Neuronal stem cell (in vitro differentiated cells): ENCODE measurements around the gene ZFP3.
"Not testable (repeated sequence)": the region's sequence is repeated elsewhere in the genome, so short reads cannot be mapped to it uniquely, and the experiment has no call there.

Experiments
- DNase-seq: peaks from one replicate; pipeline ENCODE4 v3.0.0-alpha.2; 2013; ENCODE audit warnings: low spot score
- H2AFZ ChIP-seq: one replicate; pipeline ENCODE4 v1.6.1; 2013; ENCODE audit warnings: mild to moderate bottlenecking, low read length, inconsistent platforms
- H2AK5ac ChIP-seq: 2 replicates; pipeline ENCODE4 v1.6.1; 2013; ENCODE audit warnings: low read depth, mild to moderate bottlenecking, inconsistent platforms, low read length, moderate library complexity, mixed read lengths
- H2BK120ac ChIP-seq: 2 replicates; pipeline ENCODE4 v1.6.1; 2013; ENCODE audit warnings: low read depth, mild to moderate bottlenecking, inconsistent platforms, low read length, moderate library complexity, mixed read lengths
- H2BK12ac ChIP-seq: one replicate; pipeline ENCODE4 v1.6.1; 2013; ENCODE audit warnings: low read length, inconsistent platforms
- H2BK15ac ChIP-seq: 2 replicates; pipeline ENCODE4 v1.6.1; 2013; ENCODE audit warnings: mild to moderate bottlenecking, low read length, inconsistent platforms, mixed read lengths
- H2BK5ac ChIP-seq: one replicate; pipeline ENCODE4 v1.6.1; 2013; ENCODE audit warnings: inconsistent platforms, mild to moderate bottlenecking, low read length, moderate library complexity
- H3K14ac ChIP-seq: one replicate; pipeline ENCODE4 v1.6.1; 2013; ENCODE audit warnings: low read length, inconsistent platforms
- H3K18ac ChIP-seq: 2 replicates; pipeline ENCODE4 v1.6.1; 2013; ENCODE audit warnings: low read length, inconsistent platforms
- H3K23ac ChIP-seq: 2 replicates; pipeline ENCODE4 v1.6.1; 2013; ENCODE audit warnings: low read depth, mild to moderate bottlenecking, mixed read lengths, low read length, inconsistent platforms; ENCODE audit not compliant: poor library complexity
- H3K27ac ChIP-seq: replicated peaks from 3 replicates; pipeline ENCODE4 v1.5.1; 2013; ENCODE audit warnings: low read length, inconsistent platforms
- H3K27me3 ChIP-seq, 3 experiments: 2 replicates each; pipeline ENCODE4 v1.6.1; 2013; ENCODE audit warnings: low read length in 3 of 3, mild to moderate bottlenecking in 2 of 3, inconsistent platforms in 1 of 3, low read depth in 1 of 3, mixed read lengths in 1 of 3, moderate library complexity in 1 of 3; ENCODE audit not compliant: control insufficient read depth in 3 of 3, insufficient read depth in 3 of 3
- H3K36me3 ChIP-seq, 2 donors: replicated peaks in 1 of 2; 2 replicates each; pipeline ENCODE4 v1.6.1; 2013; ENCODE audit warnings: low read length in 2 of 2; ENCODE audit not compliant: control insufficient read depth in 2 of 2, insufficient read depth in 2 of 2
- H3K4ac ChIP-seq: 2 replicates; pipeline ENCODE4 v1.6.1; 2013; ENCODE audit warnings: inconsistent platforms, mild to moderate bottlenecking, low read length, moderate library complexity
- H3K4me1 ChIP-seq, 2 donors: 1 replicate in 1 of 2; 2 replicates in 1 of 2; pipeline ENCODE4 v1.6.1; 2013; ENCODE audit warnings: low read length in 2 of 2, low read depth in 1 of 2; ENCODE audit not compliant: control insufficient read depth in 2 of 2, insufficient read depth in 1 of 2
- H3K4me2 ChIP-seq: one replicate; pipeline ENCODE4 v1.6.1; 2013; ENCODE audit warnings: mild to moderate bottlenecking, low read length, inconsistent platforms; ENCODE audit not compliant: insufficient read depth, poor library complexity, severe bottlenecking
- H3K4me3 ChIP-seq, 2 donors: 2 replicates each; pipeline ENCODE4 v1.5.1; 2013; ENCODE audit warnings: low read length in 2 of 2, mild to moderate bottlenecking in 2 of 2, inconsistent platforms in 1 of 2, moderate library complexity in 1 of 2
- H3K79me1 ChIP-seq: one replicate; pipeline ENCODE4 v1.6.1; 2013; ENCODE audit warnings: low read depth, mild to moderate bottlenecking, inconsistent platforms, low read length, moderate library complexity
- H3K9ac ChIP-seq: one replicate; pipeline ENCODE4 v1.6.1; 2013; ENCODE audit warnings: mild to moderate bottlenecking, low read depth, low read length, inconsistent platforms; ENCODE audit not compliant: poor library complexity
- H3K9me3 ChIP-seq, 2 donors: replicated peaks in 1 of 2; 2 replicates each; pipeline versions ENCODE3 to v1.6.1; 2013; ENCODE audit warnings: low read length in 2 of 2, mild to moderate bottlenecking in 2 of 2, inconsistent platforms in 1 of 2, low read depth in 1 of 2, mixed read lengths in 1 of 2, moderate library complexity in 1 of 2; ENCODE audit not compliant: control insufficient read depth in 2 of 2, insufficient read depth in 1 of 2
- H4K8ac ChIP-seq: one replicate; pipeline ENCODE4 v1.6.1; 2013; ENCODE audit warnings: low read depth, mild to moderate bottlenecking, inconsistent platforms, low read length, moderate library complexity
- H4K91ac ChIP-seq: one replicate; pipeline ENCODE4 v1.6.1; 2013; ENCODE audit warnings: low read length, low read depth, mild to moderate bottlenecking, inconsistent platforms; ENCODE audit not compliant: poor library complexity
- WGBS, 2 donors: extraction: QIAGEN DNeasy Blood & Tissue Kit; methylation state at CpG; one replicate each; pipeline ENCODE4 v1.1.7; 2013; ENCODE audit warnings: missing lambda C conversion rate in 2 of 2, mixed read lengths in 1 of 2; ENCODE audit not compliant: insufficient read length in 2 of 2, insufficient replicate concordance in 1 of 2; ENCODE audit errors: extremely low coverage in 2 of 2; 5-methylcytosine and 5-hydroxymethylcytosine counted together

The ZFP3 gene

DNA sequence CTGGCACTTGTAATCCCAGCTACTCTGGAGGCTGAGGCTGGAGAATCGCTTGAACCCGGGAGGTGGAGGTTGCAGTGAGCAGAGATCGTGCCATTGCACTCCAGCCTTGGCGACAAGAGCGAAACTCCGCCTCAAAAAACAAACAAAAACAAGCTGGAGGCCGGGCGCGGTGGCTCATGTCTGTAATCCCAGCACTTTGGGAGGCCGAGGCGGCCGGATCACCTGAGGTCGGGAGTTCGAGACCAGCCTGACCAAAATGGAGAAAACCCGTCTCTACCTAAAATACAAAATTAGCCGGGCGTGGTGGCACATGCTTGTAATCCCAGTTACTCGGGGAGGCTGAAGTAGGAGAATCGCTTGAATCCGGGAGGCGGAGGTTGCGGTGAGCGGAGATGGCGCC lies 992 bp upstream of the ZFP3 start:
- not testable (repeated sequence) for H3K9ac ChIP-seq, H3K36me3 ChIP-seq, H3K79me1 ChIP-seq, H2BK5ac ChIP-seq, H2AFZ ChIP-seq, H3K4me1 ChIP-seq, H2AK5ac ChIP-seq, H2BK120ac ChIP-seq, H3K4me3 ChIP-seq, H3K14ac ChIP-seq, H3K4ac ChIP-seq, H3K27ac ChIP-seq, H3K23ac ChIP-seq, H4K8ac ChIP-seq, H3K18ac ChIP-seq, H2BK12ac ChIP-seq, H2BK15ac ChIP-seq, H3K4me2 ChIP-seq, DNase-seq, H4K91ac ChIP-seq
- H3K27me3 ChIP-seq = peaks cover 0 to 11% (median 0%) of the 10 kb centered on the region in 3 experiments
- H3K9me3 ChIP-seq = peaks cover 4 to 15% of the 10 kb centered on the region in 2 donors
- no CpG with 5 or more reads among the region's 24 CpGs for WGBS, 2 donors

DNA sequence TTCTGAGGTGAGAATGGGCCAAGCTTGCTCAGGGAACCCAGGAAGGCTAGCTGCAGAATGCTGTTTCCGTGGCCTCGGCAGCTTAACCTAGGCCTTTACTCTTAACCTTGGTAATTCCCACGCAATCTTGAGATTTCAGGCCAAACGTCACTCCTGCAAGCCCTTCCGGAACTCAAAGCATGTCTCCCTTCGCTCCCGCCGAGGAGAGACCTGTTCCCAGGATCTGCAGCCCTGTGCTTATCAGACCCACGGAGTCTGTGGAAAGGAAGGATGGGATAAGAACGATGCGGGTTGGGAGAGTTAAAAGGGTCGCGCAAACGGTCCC lies 524 bp upstream of the ZFP3 start:
- WGBS, 2 donors = 100% methylated on average over 2 of the region's 14 CpGs; no CpG with 5 or more reads in 1 of the 2 donors
- DNase-seq = no peak
- H3K4me1 ChIP-seq = peaks cover 0 to 2% of the 10 kb centered on the region in 2 donors

GRCh38 chr17:5080591-5080990 lies 2.3 kb downstream of the ZFP3 start:
- Histone ChIP-seq H4K91ac (no peak overlapping the region), H3K4me2 (no peak overlapping the region), H3K18ac (no peak overlapping the region), H2BK15ac (no peak overlapping the region), H2AFZ (no peak overlapping the region), H2BK120ac (no peak overlapping the region), H3K9me3 (peaks cover 2 to 17% of the 10 kb centered on the region in 2 donors), H3K9ac (no peak overlapping the region), H2BK12ac (no peak overlapping the region), H3K23ac (no peak overlapping the region), H3K36me3 (no peaks in the 10 kb centered on the region), H3K4me1 (peaks cover 0 to 2% of the 10 kb centered on the region in 2 donors), H2BK5ac (no peak overlapping the region), H3K27ac (no peak overlapping the region), H3K4ac (no peak overlapping the region), H3K14ac (no peak overlapping the region), H3K79me1 (no peaks in the 10 kb centered on the region), H3K27me3 (peaks cover 0 to 11% (median 0%) of the 10 kb centered on the region in 3 experiments), H2AK5ac (no peak overlapping the region), H3K4me3 (no peak overlapping the region), H4K8ac (no peak overlapping the region)
- DNase-seq = no peak
- no CpG with 5 or more reads among the region's 3 CpGs for WGBS, 2 donors

More for the DNA sequence above, 524 bp upstream of the ZFP3 start:
- Histone ChIP-seq H3K9me3 (peaks cover 4 to 16% of the 10 kb centered on the region in 2 donors), H3K27ac (no peak overlapping the region), H3K23ac (no peak overlapping the region), H3K79me1 (no peaks in the 10 kb centered on the region), H2AFZ (no peak overlapping the region), H4K8ac (no peak overlapping the region), H3K36me3 (no peaks in the 10 kb centered on the region), H2AK5ac (no peak overlapping the region), H3K4me3 (no peak overlapping the region), H2BK12ac (no peak overlapping the region), H2BK15ac (peak overlapping the region; percentile 30), H3K4me2 (no peak overlapping the region), H3K27me3 (peaks cover 0 to 11% (median 0%) of the 10 kb centered on the region in 3 experiments), H3K4ac (no peak overlapping the region), H3K9ac (no peak overlapping the region), H2BK5ac (no peak overlapping the region), H2BK120ac (no peak overlapping the region), H3K18ac (peak overlapping the region; percentile 59), H4K91ac (no peak overlapping the region), H3K14ac (no peak overlapping the region)

DNA sequence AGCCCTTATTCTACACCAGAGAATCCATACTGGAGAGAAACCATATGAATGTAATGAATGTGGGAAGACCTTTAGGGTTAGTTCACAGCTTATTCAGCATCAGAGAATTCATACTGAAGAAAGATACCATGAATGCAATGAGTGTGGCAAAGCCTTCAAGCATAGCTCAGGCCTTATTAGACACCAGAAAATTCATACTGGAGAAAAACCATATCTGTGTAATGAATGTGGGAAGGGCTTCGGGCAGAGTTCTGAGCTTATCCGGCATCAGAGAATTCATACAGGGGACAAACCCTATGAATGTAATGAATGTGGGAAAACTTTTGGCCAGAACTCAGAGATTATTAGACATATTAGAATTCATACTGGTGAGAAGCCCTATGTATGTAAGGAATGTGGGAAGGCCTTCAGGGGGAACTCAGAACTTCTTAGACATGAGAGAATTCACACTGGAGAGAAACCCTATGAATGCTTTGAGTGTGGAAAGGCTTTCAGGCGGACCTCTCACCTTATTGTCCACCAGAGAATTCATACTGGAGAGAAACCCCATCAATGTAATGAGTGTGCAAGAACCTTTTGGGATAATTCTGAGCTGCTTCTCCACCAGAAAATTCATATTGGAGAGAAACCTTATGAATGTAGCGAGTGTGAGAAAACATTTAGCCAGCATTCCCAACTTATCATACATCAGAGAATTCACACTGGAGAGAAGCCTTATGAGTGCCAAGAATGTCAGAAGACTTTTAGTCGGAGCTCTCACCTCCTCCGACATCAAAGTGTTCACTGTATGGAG lies 14.1 kb downstream of the ZFP3 start:
- H2BK120ac ChIP-seq = no peak overlapping the region
- no peak overlapping the region for H4K91ac ChIP-seq
- H3K9ac ChIP-seq = no peak overlapping the region
- no peak overlapping the region for H2AFZ ChIP-seq
- no peak overlapping the region for H3K23ac ChIP-seq
- no peaks in the 10 kb centered on the region for H3K4me1 ChIP-seq
- no peak overlapping the region for H2AK5ac ChIP-seq
- H2BK12ac ChIP-seq = no peak overlapping the region
- no peak overlapping the region for H3K14ac ChIP-seq
- H2BK5ac ChIP-seq = no peak overlapping the region
- no peaks in the 10 kb centered on the region for H3K36me3 ChIP-seq
- H3K4ac ChIP-seq = no peak overlapping the region
- WGBS, 2 donors = no CpG with 5 or more reads among the region's 6 CpGs
- no peak overlapping the region for H3K4me2 ChIP-seq
- no peak overlapping the region for H3K4me3 ChIP-seq
- H3K18ac ChIP-seq = no peak overlapping the region
- H3K27me3 ChIP-seq = peaks cover 0 to 20% (median 4%) of the 10 kb centered on the region in 3 experiments
- no peak overlapping the region for H4K8ac ChIP-seq
- no peaks in the 10 kb centered on the region for H3K79me1 ChIP-seq
- no peak overlapping the region for H2BK15ac ChIP-seq
- H3K27ac ChIP-seq = no peak overlapping the region
- DNase-seq = no peak
- peaks cover 32 to 76% of the 10 kb centered on the region in 2 donors for H3K9me3 ChIP-seq
